ENCODE data around the gene ZBTB46. TPM values are rescaled to one million over a fixed set of nuclear protein-coding genes. Genes with fewer than 3 reads are reported as not detected.

ZBTB46 gene
- total and polyA plus RNA-seq, 4 donors = 0.79 to 12.1 (median 4.7) TPM

DNA sequence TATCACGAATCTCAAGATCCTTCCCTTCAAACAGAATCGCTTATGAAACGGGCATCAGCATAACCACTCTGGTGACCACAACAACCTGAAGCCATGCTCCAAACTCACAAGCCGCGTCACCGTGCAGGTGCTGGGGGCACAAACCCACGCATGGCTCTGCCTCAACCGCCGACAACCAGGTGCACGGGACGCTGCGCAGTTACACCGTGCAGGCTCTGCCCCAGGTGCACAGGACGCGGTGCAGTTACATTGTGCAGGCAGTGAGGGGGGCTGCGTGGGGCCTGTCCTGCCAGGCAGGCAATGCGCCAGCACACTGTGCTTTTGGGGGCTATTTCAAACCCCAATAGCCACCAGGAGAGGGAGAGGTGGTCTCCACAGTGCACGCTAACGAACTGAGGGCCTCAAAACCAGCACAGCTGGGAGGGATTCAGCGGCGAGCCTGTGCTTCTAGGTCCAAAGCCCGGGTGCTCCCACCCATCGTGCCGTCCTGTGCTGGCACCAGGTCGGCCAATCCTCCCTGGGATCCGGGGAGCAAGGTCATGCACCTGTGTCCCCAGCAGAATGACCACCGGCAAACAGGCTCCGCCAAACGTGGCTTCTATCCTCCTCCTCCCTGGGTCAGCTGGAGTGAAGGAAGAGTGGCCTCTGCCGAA, 35.8 kb downstream of the ZBTB46 start:
- Histone ChIP-seq H3K9ac (ENCODE audit: low read depth in 1 of 2, low read length in 2 of 2) (no peak overlapping the region), H3K27ac (ENCODE audit: low read depth in 1 of 2, low read length in 2 of 2) (no peak overlapping the region), H3K9me3 (ENCODE audit: control insufficient read depth in 4 of 4, low read length in 3 of 4) (no peaks in the 10 kb centered on the region), H3K36me3 (ENCODE audit: control insufficient read depth in 4 of 4, insufficient read depth in 3 of 4, low read depth in 1 of 4, low read length in 3 of 4) (no peaks in the 10 kb centered on the region), H3K4me1 (ENCODE audit: control insufficient read depth in 4 of 4, insufficient read depth in 4 of 4, low read length in 3 of 4) (no peaks in the 10 kb centered on the region), H3K4me3 (ENCODE audit: low read depth in 1 of 3, low read length in 3 of 3) (no peak overlapping the region), H3K27me3 (ENCODE audit: control insufficient read depth in 4 of 4, insufficient read depth in 4 of 4, low read length in 3 of 4) (no peaks in the 10 kb centered on the region)
- WGBS = 92% methylated on average over 30 of the region's 30 CpGs
- TF ChIP-seq, protein P1, sequence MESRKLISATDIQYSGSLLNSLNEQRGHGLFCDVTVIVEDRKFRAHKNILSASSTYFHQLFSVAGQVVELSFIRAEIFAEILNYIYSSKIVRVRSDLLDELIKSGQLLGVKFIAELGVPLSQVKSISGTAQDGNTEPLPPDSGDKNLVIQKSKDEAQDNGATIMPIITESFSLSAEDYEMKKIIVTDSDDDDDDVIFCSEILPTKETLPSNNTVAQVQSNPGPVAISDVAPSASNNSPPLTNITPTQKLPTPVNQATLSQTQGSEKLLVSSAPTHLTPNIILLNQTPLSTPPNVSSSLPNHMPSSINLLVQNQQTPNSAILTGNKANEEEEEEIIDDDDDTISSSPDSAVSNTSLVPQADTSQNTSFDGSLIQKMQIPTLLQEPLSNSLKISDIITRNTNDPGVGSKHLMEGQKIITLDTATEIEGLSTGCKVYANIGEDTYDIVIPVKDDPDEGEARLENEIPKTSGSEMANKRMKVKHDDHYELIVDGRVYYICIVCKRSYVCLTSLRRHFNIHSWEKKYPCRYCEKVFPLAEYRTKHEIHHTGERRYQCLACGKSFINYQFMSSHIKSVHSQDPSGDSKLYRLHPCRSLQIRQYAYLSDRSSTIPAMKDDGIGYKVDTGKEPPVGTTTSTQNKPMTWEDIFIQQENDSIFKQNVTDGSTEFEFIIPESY (IDR thresholded peaks at IDR 0.05) = no peak
- TF ChIP-seq JUND (IDR thresholded peaks at IDR 0.05) (no peak), SP1 (IDR thresholded peaks at IDR 0.05) (no peak), NR2F2 (IDR thresholded peaks at IDR 0.05) (no peak), TAF1 (conservative IDR thresholded peaks at IDR 0.05) (no peak), FOXA2 (IDR thresholded peaks at IDR 0.05) (no peak), YY1 (IDR thresholded peaks at IDR 0.05) (no peak), GABPA (IDR thresholded peaks at IDR 0.05 in 1 of 2, conservative IDR thresholded peaks at IDR 0.05 in 1 of 2) (no peak), RXRA (IDR thresholded peaks at IDR 0.05) (no peak), HNF4G (IDR thresholded peaks at IDR 0.05) (no peak), HNF4A (conservative IDR thresholded peaks at IDR 0.05) (no peak), EGR1 (IDR thresholded peaks at IDR 0.05; ENCODE audit: low read depth in 2 of 2) (no peak), FOXA1 (IDR thresholded peaks at IDR 0.05) (no peak)
- TF ChIP-seq, protein P2, sequence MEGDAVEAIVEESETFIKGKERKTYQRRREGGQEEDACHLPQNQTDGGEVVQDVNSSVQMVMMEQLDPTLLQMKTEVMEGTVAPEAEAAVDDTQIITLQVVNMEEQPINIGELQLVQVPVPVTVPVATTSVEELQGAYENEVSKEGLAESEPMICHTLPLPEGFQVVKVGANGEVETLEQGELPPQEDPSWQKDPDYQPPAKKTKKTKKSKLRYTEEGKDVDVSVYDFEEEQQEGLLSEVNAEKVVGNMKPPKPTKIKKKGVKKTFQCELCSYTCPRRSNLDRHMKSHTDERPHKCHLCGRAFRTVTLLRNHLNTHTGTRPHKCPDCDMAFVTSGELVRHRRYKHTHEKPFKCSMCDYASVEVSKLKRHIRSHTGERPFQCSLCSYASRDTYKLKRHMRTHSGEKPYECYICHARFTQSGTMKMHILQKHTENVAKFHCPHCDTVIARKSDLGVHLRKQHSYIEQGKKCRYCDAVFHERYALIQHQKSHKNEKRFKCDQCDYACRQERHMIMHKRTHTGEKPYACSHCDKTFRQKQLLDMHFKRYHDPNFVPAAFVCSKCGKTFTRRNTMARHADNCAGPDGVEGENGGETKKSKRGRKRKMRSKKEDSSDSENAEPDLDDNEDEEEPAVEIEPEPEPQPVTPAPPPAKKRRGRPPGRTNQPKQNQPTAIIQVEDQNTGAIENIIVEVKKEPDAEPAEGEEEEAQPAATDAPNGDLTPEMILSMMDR (IDR thresholded peaks at IDR 0.05; ENCODE audit: low read depth, low read length, missing input control) = no peak
- TF ChIP-seq, protein P3, sequence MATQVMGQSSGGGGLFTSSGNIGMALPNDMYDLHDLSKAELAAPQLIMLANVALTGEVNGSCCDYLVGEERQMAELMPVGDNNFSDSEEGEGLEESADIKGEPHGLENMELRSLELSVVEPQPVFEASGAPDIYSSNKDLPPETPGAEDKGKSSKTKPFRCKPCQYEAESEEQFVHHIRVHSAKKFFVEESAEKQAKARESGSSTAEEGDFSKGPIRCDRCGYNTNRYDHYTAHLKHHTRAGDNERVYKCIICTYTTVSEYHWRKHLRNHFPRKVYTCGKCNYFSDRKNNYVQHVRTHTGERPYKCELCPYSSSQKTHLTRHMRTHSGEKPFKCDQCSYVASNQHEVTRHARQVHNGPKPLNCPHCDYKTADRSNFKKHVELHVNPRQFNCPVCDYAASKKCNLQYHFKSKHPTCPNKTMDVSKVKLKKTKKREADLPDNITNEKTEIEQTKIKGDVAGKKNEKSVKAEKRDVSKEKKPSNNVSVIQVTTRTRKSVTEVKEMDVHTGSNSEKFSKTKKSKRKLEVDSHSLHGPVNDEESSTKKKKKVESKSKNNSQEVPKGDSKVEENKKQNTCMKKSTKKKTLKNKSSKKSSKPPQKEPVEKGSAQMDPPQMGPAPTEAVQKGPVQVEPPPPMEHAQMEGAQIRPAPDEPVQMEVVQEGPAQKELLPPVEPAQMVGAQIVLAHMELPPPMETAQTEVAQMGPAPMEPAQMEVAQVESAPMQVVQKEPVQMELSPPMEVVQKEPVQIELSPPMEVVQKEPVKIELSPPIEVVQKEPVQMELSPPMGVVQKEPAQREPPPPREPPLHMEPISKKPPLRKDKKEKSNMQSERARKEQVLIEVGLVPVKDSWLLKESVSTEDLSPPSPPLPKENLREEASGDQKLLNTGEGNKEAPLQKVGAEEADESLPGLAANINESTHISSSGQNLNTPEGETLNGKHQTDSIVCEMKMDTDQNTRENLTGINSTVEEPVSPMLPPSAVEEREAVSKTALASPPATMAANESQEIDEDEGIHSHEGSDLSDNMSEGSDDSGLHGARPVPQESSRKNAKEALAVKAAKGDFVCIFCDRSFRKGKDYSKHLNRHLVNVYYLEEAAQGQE (IDR thresholded peaks at IDR 0.05) = no peak
- TF ChIP-seq, protein P4, sequence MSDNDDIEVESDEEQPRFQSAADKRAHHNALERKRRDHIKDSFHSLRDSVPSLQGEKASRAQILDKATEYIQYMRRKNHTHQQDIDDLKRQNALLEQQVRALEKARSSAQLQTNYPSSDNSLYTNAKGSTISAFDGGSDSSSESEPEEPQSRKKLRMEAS (IDR thresholded peaks at IDR 0.05) = no peak
- TF ChIP-seq, protein P5, sequence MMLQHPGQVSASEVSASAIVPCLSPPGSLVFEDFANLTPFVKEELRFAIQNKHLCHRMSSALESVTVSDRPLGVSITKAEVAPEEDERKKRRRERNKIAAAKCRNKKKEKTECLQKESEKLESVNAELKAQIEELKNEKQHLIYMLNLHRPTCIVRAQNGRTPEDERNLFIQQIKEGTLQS (IDR thresholded peaks at IDR 0.05) = no peak
- DNase-seq (ENCODE audit: low spot score) = no peak
